Subcutaneous abdominal adipose tissue (tissue), 5 donors: ENCODE data around the gene ANKRD9.

Experiments
- H3K27ac ChIP-seq: one replicate; pipeline ENCODE4 v1.7.0; 2013; ENCODE audit warnings: low read depth, mild to moderate bottlenecking, inconsistent platforms, low read length, moderate library complexity
- H3K27me3 ChIP-seq, 5 donors: one replicate each; pipeline ENCODE4 v1.7.0; 2013; ENCODE audit warnings: low read length in 5 of 5, inconsistent platforms in 1 of 5; ENCODE audit not compliant: control insufficient read depth in 5 of 5, insufficient read depth in 4 of 5
- H3K36me3 ChIP-seq, 5 donors: one replicate each; pipeline ENCODE4 v1.7.0; 2013; ENCODE audit warnings: low read length in 5 of 5; ENCODE audit not compliant: control insufficient read depth in 5 of 5, insufficient read depth in 5 of 5
- H3K4me1 ChIP-seq, 5 donors: one replicate each; pipeline ENCODE4 v1.7.0; 2013; ENCODE audit warnings: low read length in 5 of 5, mild to moderate bottlenecking in 3 of 5, moderate library complexity in 1 of 5; ENCODE audit not compliant: control insufficient read depth in 5 of 5, insufficient read depth in 5 of 5
- H3K4me3 ChIP-seq, 5 donors: one replicate each; pipeline ENCODE4 v1.7.0; 2013; ENCODE audit warnings: low read length in 5 of 5, low read depth in 1 of 5
- H3K9ac ChIP-seq, 5 donors: one replicate each; pipeline ENCODE4 v1.7.0; 2013; ENCODE audit warnings: low read length in 5 of 5, mild to moderate bottlenecking in 4 of 5, moderate library complexity in 3 of 5
- H3K9me3 ChIP-seq, 5 donors: one replicate each; pipeline ENCODE4 v1.7.0; 2013; ENCODE audit warnings: low read length in 5 of 5; ENCODE audit not compliant: control insufficient read depth in 5 of 5
- donor health status: healthy.
- donor health status: healthy.
- donor health status: healthy.
- donor health status: healthy.
- donor health status: healthy.

The ANKRD9 gene

GRCh38 chr14:102496958-102497744 is 12.4 kb downstream of the ANKRD9 start:
- Histone ChIP-seq H3K36me3 (peaks cover 0 to 40% (median 29%) of the 10 kb centered on the region in 5 donors), H3K4me1 (peaks cover 0 to 16% (median 11%) of the 10 kb centered on the region in 5 donors), H3K4me3 (no peak overlapping the region), H3K27me3 (no peaks in the 10 kb centered on the region), H3K9me3 (no peaks in the 10 kb centered on the region), H3K27ac (no peak overlapping the region), H3K9ac (no peak overlapping the region)

GRCh38 chr14:102496331-102496691 is 13.3 kb downstream of the ANKRD9 start:
- Histone ChIP-seq H3K36me3 (peaks cover 0 to 43% (median 29%) of the 10 kb centered on the region in 5 donors), H3K27ac (no peak overlapping the region), H3K9ac (no peak overlapping the region), H3K4me1 (peaks cover 0 to 16% (median 11%) of the 10 kb centered on the region in 5 donors), H3K27me3 (no peaks in the 10 kb centered on the region), H3K9me3 (no peaks in the 10 kb centered on the region), H3K4me3 (no peak overlapping the region)

- Histone ChIP-seq H3K4me3 (no peak overlapping the region), H3K27ac (no peak overlapping the region), H3K9me3 (no peaks in the 10 kb centered on the region), H3K36me3 (peaks cover 0 to 43% (median 29%) of the 10 kb centered on the region in 5 donors), H3K4me1 (peaks cover 0 to 14% (median 8%) of the 10 kb centered on the region in 5 donors), H3K27me3 (no peaks in the 10 kb centered on the region), H3K9ac (no peak overlapping the region)
These were observed 13.9 kb downstream of the ANKRD9 start for GRCh38 chr14:102495491-102496330.

GRCh38 chr14:102493585-102493984 is 16.0 kb downstream of the ANKRD9 start:
- Histone ChIP-seq H3K27ac (no peak overlapping the region), H3K4me1 (no peaks in the 10 kb centered on the region), H3K9me3 (no peaks in the 10 kb centered on the region), H3K4me3 (no peak overlapping the region), H3K36me3 (peaks cover 0 to 35% (median 23%) of the 10 kb centered on the region in 5 donors), H3K27me3 (no peaks in the 10 kb centered on the region), H3K9ac (no peak overlapping the region)

GRCh38 chr14:102493096-102493495 is 16.5 kb downstream of the ANKRD9 start:
- Histone ChIP-seq H3K27me3 (no peaks in the 10 kb centered on the region), H3K36me3 (peaks cover 0 to 30% (median 18%) of the 10 kb centered on the region in 5 donors), H3K9me3 (no peaks in the 10 kb centered on the region), H3K4me1 (no peaks in the 10 kb centered on the region), H3K27ac (no peak overlapping the region), H3K4me3 (no peak overlapping the region), H3K9ac (no peak overlapping the region)

GRCh38 chr14:102492531-102492910 is 17.1 kb downstream of the ANKRD9 start:
- no peak overlapping the region for H3K27ac ChIP-seq
- H3K36me3 ChIP-seq: peaks cover 0 to 24% (median 13%) of the 10 kb centered on the region in 5 donors
- no peaks in the 10 kb centered on the region for H3K9me3 ChIP-seq
- H3K4me3 ChIP-seq: no peak overlapping the region
- no peak overlapping the region for H3K9ac ChIP-seq
- H3K4me1 ChIP-seq: no peaks in the 10 kb centered on the region
- H3K27me3 ChIP-seq: no peaks in the 10 kb centered on the region

- peaks cover 0 to 4% (median 0%) of the 10 kb centered on the region in 5 donors for H3K4me1 ChIP-seq
- no peak overlapping the region for H3K4me3 ChIP-seq
- H3K36me3 ChIP-seq: peaks cover 0 to 19% (median 7%) of the 10 kb centered on the region in 5 donors
- H3K27ac ChIP-seq: no peak overlapping the region
- H3K9me3 ChIP-seq: no peaks in the 10 kb centered on the region
- H3K27me3 ChIP-seq: no peaks in the 10 kb centered on the region
- H3K9ac ChIP-seq: no peak overlapping the region
These were observed 17.6 kb downstream of the ANKRD9 start for GRCh38 chr14:102491786-102492530.

- H3K27me3 ChIP-seq: no peaks in the 10 kb centered on the region
- peaks cover 0 to 4% (median 0%) of the 10 kb centered on the region in 5 donors for H3K4me1 ChIP-seq
- H3K36me3 ChIP-seq: peaks cover 0 to 18% (median 3%) of the 10 kb centered on the region in 5 donors
- no peak overlapping the region for H3K27ac ChIP-seq
- no peak overlapping the region for H3K4me3 ChIP-seq
- no peak overlapping the region for H3K9ac ChIP-seq
- no peaks in the 10 kb centered on the region for H3K9me3 ChIP-seq
These were observed 18.2 kb downstream of the ANKRD9 start for GRCh38 chr14:102491366-102491765.

- no peaks in the 10 kb centered on the region for H3K27me3 ChIP-seq
- no peak overlapping the region for H3K27ac ChIP-seq
- H3K4me1 ChIP-seq: peaks cover 0 to 4% (median 0%) of the 10 kb centered on the region in 5 donors
- H3K36me3 ChIP-seq: peaks cover 0 to 20% (median 2%) of the 10 kb centered on the region in 5 donors
- no peak overlapping the region for H3K4me3 ChIP-seq
- H3K9me3 ChIP-seq: no peaks in the 10 kb centered on the region
- H3K9ac ChIP-seq: no peak overlapping the region
These were observed 19.1 kb downstream of the ANKRD9 start for GRCh38 chr14:102490456-102490855.
